H9 (cell line): ENCODE data around the gene ROBO2. TPM values are rescaled to one million over a fixed set of nuclear protein-coding genes. Genes with fewer than 3 reads are reported as not detected.

ENCODE experiments used
- DNase-seq: peaks from one replicate; pipeline ENCODE4 v3.0.0-alpha.2; 2017
- H2AFZ ChIP-seq: one replicate; pipeline ENCODE4 v1.6.1; 2013; ENCODE audit warnings: mild to moderate bottlenecking, low read length, control low read depth, moderate library complexity
- H2AK5ac ChIP-seq: 2 replicates; pipeline ENCODE4 v1.6.1; 2013; ENCODE audit warnings: low read length, control low read depth, mixed read lengths; ENCODE audit not compliant: insufficient read length
- H2BK120ac ChIP-seq: one replicate; pipeline ENCODE4 v1.6.1; 2013; ENCODE audit warnings: low read depth, mild to moderate bottlenecking, low read length, control low read depth, inconsistent platforms; ENCODE audit not compliant: poor library complexity, severe bottlenecking
- H2BK12ac ChIP-seq: 2 replicates; pipeline ENCODE4 v1.6.1; 2013; ENCODE audit warnings: low read length, control low read depth, mixed read lengths, low read depth; ENCODE audit not compliant: insufficient read length
- H2BK15ac ChIP-seq: 2 replicates; pipeline ENCODE4 v1.6.1; 2013; ENCODE audit warnings: low read depth, low read length, control low read depth
- H2BK20ac ChIP-seq: one replicate; pipeline ENCODE4 v1.6.1; 2013; ENCODE audit warnings: low read depth, mild to moderate bottlenecking, low read length, control low read depth, inconsistent platforms; ENCODE audit not compliant: poor library complexity, severe bottlenecking
- H2BK5ac ChIP-seq: 2 replicates; pipeline ENCODE4 v1.6.1; 2013; ENCODE audit warnings: low read length, control low read depth, mixed read lengths; ENCODE audit not compliant: insufficient read length
- H3K14ac ChIP-seq: 2 replicates; pipeline ENCODE4 v1.6.1; 2013; ENCODE audit warnings: low read length, control low read depth; ENCODE audit not compliant: insufficient read depth
- H3K18ac ChIP-seq: 2 replicates; pipeline ENCODE4 v1.6.1; 2013; ENCODE audit warnings: low read depth, mild to moderate bottlenecking, mixed read lengths, low read length, control low read depth; ENCODE audit not compliant: insufficient read length
- H3K23ac ChIP-seq: 2 replicates; pipeline ENCODE4 v1.6.1; 2013; ENCODE audit warnings: low read length, control low read depth, mixed read lengths, low read depth; ENCODE audit not compliant: insufficient read length
- H3K23me2 ChIP-seq: 2 replicates; pipeline ENCODE4 v1.6.1; 2013; ENCODE audit warnings: low read depth, mild to moderate bottlenecking, mixed read lengths, low read length, control low read depth; ENCODE audit not compliant: insufficient read length, poor library complexity, severe bottlenecking
- H3K27ac ChIP-seq: 2 replicates; pipeline ENCODE4 v1.5.1; 2013; ENCODE audit warnings: low read length, control low read depth, mixed read lengths, low read depth; ENCODE audit not compliant: insufficient read length
- H3K27me3 ChIP-seq: 2 replicates; pipeline ENCODE4 v1.6.1; 2013; ENCODE audit warnings: low read length, control low read depth, inconsistent platforms; ENCODE audit not compliant: insufficient read depth
- H3K4ac ChIP-seq: 2 replicates; pipeline ENCODE4 v1.6.1; 2013; ENCODE audit warnings: low read depth, mild to moderate bottlenecking, control low read depth, inconsistent platforms, low read length, moderate library complexity
- H3K4me1 ChIP-seq: 2 replicates; pipeline ENCODE4 v1.6.1; 2013; ENCODE audit warnings: low read length, control low read depth, inconsistent platforms; ENCODE audit not compliant: insufficient read depth
- H3K4me2 ChIP-seq: 2 replicates; pipeline ENCODE4 v1.6.1; 2013; ENCODE audit warnings: low read length, control low read depth, mixed read lengths; ENCODE audit not compliant: insufficient read length, insufficient read depth
- H3K56ac ChIP-seq: 2 replicates; pipeline ENCODE4 v1.6.1; 2013; ENCODE audit warnings: low read depth, mild to moderate bottlenecking, mixed read lengths, low read length, control low read depth; ENCODE audit not compliant: insufficient read length
- H3K79me1 ChIP-seq: 2 replicates; pipeline ENCODE4 v1.6.1; 2013; ENCODE audit warnings: low read depth, mild to moderate bottlenecking, moderate library complexity, low read length, control low read depth, inconsistent platforms; ENCODE audit not compliant: insufficient read depth, poor library complexity, severe bottlenecking
- H3K79me2 ChIP-seq: 2 replicates; pipeline ENCODE4 v1.6.1; 2013; ENCODE audit warnings: low read length, control low read depth, inconsistent platforms; ENCODE audit not compliant: insufficient read depth
- H3K9ac ChIP-seq: 2 replicates; pipeline ENCODE4 v1.6.1; 2013; ENCODE audit warnings: low read length, control low read depth, mixed read lengths; ENCODE audit not compliant: insufficient read length; ENCODE audit errors: extremely low read depth
- H3K9me3 ChIP-seq: one replicate; pipeline ENCODE4 v1.6.1; 2013; ENCODE audit warnings: low read depth, low read length, inconsistent platforms; ENCODE audit not compliant: control insufficient read depth
- H3T11ph ChIP-seq: one replicate; pipeline ENCODE4 v1.6.1; 2013; ENCODE audit warnings: mild to moderate bottlenecking, low read length, control low read depth, inconsistent platforms
- H4K20me1 ChIP-seq: one replicate; pipeline ENCODE4 v1.6.1; 2013; ENCODE audit not compliant: control insufficient read depth, insufficient read length, insufficient read depth
- H4K5ac ChIP-seq: 2 replicates; pipeline ENCODE4 v1.6.1; 2013; ENCODE audit warnings: low read depth, mild to moderate bottlenecking, mixed read lengths, low read length, control low read depth; ENCODE audit not compliant: insufficient read length
- H4K8ac ChIP-seq: replicated peaks from 2 replicates; pipeline ENCODE4 v1.6.1; 2013; ENCODE audit warnings: low read length, control low read depth, mixed read lengths, low read depth; ENCODE audit not compliant: insufficient read length
- H4K91ac ChIP-seq: 2 replicates; pipeline ENCODE4 v1.6.1; 2013; ENCODE audit warnings: low read depth, mild to moderate bottlenecking, moderate library complexity, mixed read lengths, low read length, control low read depth; ENCODE audit not compliant: insufficient read length
- H3K27ac Mint-ChIP-seq, 3 experiments: 2 replicates in 2 of 3; 3 replicates in 1 of 3; pipeline ENCODE4 v1.8.0; 2020 to 2021; ENCODE audit warnings: mixed read lengths in 3 of 3, mild to moderate bottlenecking in 1 of 3, moderate library complexity in 1 of 3
- H3K27me3 Mint-ChIP-seq: 2 replicates; pipeline ENCODE4 v1.8.0; 2021; ENCODE audit warnings: low read depth, mild to moderate bottlenecking, moderate library complexity, mixed read lengths
- H3K36me3 Mint-ChIP-seq, 3 experiments: 2 replicates in 2 of 3; 3 replicates in 1 of 3; pipeline ENCODE4 v1.8.0; 2020 to 2021; ENCODE audit warnings: low read depth in 3 of 3, mixed read lengths in 3 of 3; ENCODE audit not compliant: insufficient read depth in 1 of 3
- H3K4me1 Mint-ChIP-seq, 2 experiments: 2 replicates each; pipeline ENCODE4 v1.8.0; 2020; ENCODE audit warnings: mixed read lengths in 2 of 2
- H3K4me3 Mint-ChIP-seq, 2 experiments: 2 replicates in 1 of 2; 3 replicates in 1 of 2; pipeline ENCODE4 v1.8.0; 2020 to 2021; ENCODE audit warnings: mild to moderate bottlenecking in 2 of 2, mixed read lengths in 2 of 2, moderate library complexity in 1 of 2
- H3K9me3 Mint-ChIP-seq, 2 experiments: 2 replicates in 1 of 2; 3 replicates in 1 of 2; pipeline ENCODE4 v1.8.0; 2020; ENCODE audit warnings: mild to moderate bottlenecking in 2 of 2, mixed read lengths in 2 of 2, moderate library complexity in 1 of 2
- CTCF ChIP-seq: fragments of 200-600 bp; sonication (generic); conservative IDR thresholded peaks from 3 replicates; pipeline ENCODE4 v1.8.0; 2021; ENCODE audit warnings: antibody characterized with exemption, mild to moderate bottlenecking
- WGBS: extraction: QIAGEN DNeasy Blood & Tissue Kit; methylation state at CpG from one replicate; pipeline ENCODE4 v1.1.7; 2013; ENCODE audit warnings: missing lambda C conversion rate, low lambda C conversion rate, mixed read lengths; ENCODE audit not compliant: insufficient read length; ENCODE audit errors: extremely low coverage; 5-methylcytosine and 5-hydroxymethylcytosine counted together
- total RNA-seq: library from RNA; stranded (reverse); gene quantifications from 2 replicates; pipeline ENCODE4 v1.2.1, GENCODE V29; 2021

Gene ROBO2
- total RNA-seq, 1 experiment from 2014 or later: 2.3 TPM

GRCh38 chr3:77160931-77161497 is 121.1 kb downstream of the ROBO2 start:
- no peak overlapping the region for H3K27ac Mint-ChIP-seq
- Histone ChIP-seq H3K79me1 (no peaks in the 10 kb centered on the region), H3K27ac (no peak overlapping the region), H3K4me2 (no peak overlapping the region), H2BK120ac (no peak overlapping the region), H4K20me1 (no peaks in the 10 kb centered on the region), H2BK5ac (no peak overlapping the region), H3T11ph (no peak overlapping the region), H3K4ac (no peak overlapping the region), H3K18ac (no peak overlapping the region), H2BK15ac (no peak overlapping the region), H3K14ac (no peak overlapping the region), H4K8ac (no peak overlapping the region), H3K9ac (no peak overlapping the region), H2AK5ac (no peak overlapping the region), H3K23me2 (no peaks in the 10 kb centered on the region), H3K79me2 (no peaks in the 10 kb centered on the region), H2AFZ (no peak overlapping the region), H4K91ac (no peak overlapping the region), H2BK20ac (no peak overlapping the region), H3K27me3 (no peaks in the 10 kb centered on the region), H4K5ac (no peak overlapping the region), H3K56ac (no peak overlapping the region), H3K9me3 (no peaks in the 10 kb centered on the region), H3K4me1 (no peaks in the 10 kb centered on the region), H2BK12ac (no peak overlapping the region), H3K23ac (no peak overlapping the region)
- TF ChIP-seq CTCF: no peak
- no peak for DNase-seq
- H3K9me3 Mint-ChIP-seq: peaks cover 0 to 3% of the 10 kb centered on the region in 2 experiments; a peak in 3 of 5 replicates
- H3K36me3 Mint-ChIP-seq: peaks cover 0 to 4% (median 3%) of the 10 kb centered on the region in 3 experiments; a peak in 3 of 7 replicates
- no peaks in the 10 kb centered on the region for H3K27me3 Mint-ChIP-seq
- H3K4me1 Mint-ChIP-seq: peaks cover 4 to 8% of the 10 kb centered on the region in 2 experiments
- no peak overlapping the region for H3K4me3 Mint-ChIP-seq
- no CpG with 5 or more reads among the region's 2 CpGs for WGBS
